H9 (cell line): ENCODE data around the gene ALX4. TPM values are rescaled to one million over a fixed set of nuclear protein-coding genes. Genes with fewer than 3 reads are reported as not detected.
A peak's percentile ranks its signal among the peaks of the same experiment; 100 is the strongest.

ENCODE experiments used
- DNase-seq: peaks from one replicate; pipeline ENCODE4 v3.0.0-alpha.2; 2017
- H2AFZ ChIP-seq: one replicate; pipeline ENCODE4 v1.6.1; 2013; ENCODE audit warnings: mild to moderate bottlenecking, low read length, control low read depth, moderate library complexity
- H2AK5ac ChIP-seq: 2 replicates; pipeline ENCODE4 v1.6.1; 2013; ENCODE audit warnings: low read length, control low read depth, mixed read lengths; ENCODE audit not compliant: insufficient read length
- H2BK120ac ChIP-seq: one replicate; pipeline ENCODE4 v1.6.1; 2013; ENCODE audit warnings: low read depth, mild to moderate bottlenecking, low read length, control low read depth, inconsistent platforms; ENCODE audit not compliant: poor library complexity, severe bottlenecking
- H2BK12ac ChIP-seq: 2 replicates; pipeline ENCODE4 v1.6.1; 2013; ENCODE audit warnings: low read length, control low read depth, mixed read lengths, low read depth; ENCODE audit not compliant: insufficient read length
- H2BK15ac ChIP-seq: 2 replicates; pipeline ENCODE4 v1.6.1; 2013; ENCODE audit warnings: low read depth, low read length, control low read depth
- H2BK20ac ChIP-seq: one replicate; pipeline ENCODE4 v1.6.1; 2013; ENCODE audit warnings: low read depth, mild to moderate bottlenecking, low read length, control low read depth, inconsistent platforms; ENCODE audit not compliant: poor library complexity, severe bottlenecking
- H2BK5ac ChIP-seq: 2 replicates; pipeline ENCODE4 v1.6.1; 2013; ENCODE audit warnings: low read length, control low read depth, mixed read lengths; ENCODE audit not compliant: insufficient read length
- H3K14ac ChIP-seq: 2 replicates; pipeline ENCODE4 v1.6.1; 2013; ENCODE audit warnings: low read length, control low read depth; ENCODE audit not compliant: insufficient read depth
- H3K18ac ChIP-seq: 2 replicates; pipeline ENCODE4 v1.6.1; 2013; ENCODE audit warnings: low read depth, mild to moderate bottlenecking, mixed read lengths, low read length, control low read depth; ENCODE audit not compliant: insufficient read length
- H3K23ac ChIP-seq: 2 replicates; pipeline ENCODE4 v1.6.1; 2013; ENCODE audit warnings: low read length, control low read depth, mixed read lengths, low read depth; ENCODE audit not compliant: insufficient read length
- H3K23me2 ChIP-seq: 2 replicates; pipeline ENCODE4 v1.6.1; 2013; ENCODE audit warnings: low read depth, mild to moderate bottlenecking, mixed read lengths, low read length, control low read depth; ENCODE audit not compliant: insufficient read length, poor library complexity, severe bottlenecking
- H3K27ac ChIP-seq: 2 replicates; pipeline ENCODE4 v1.5.1; 2013; ENCODE audit warnings: low read length, control low read depth, mixed read lengths, low read depth; ENCODE audit not compliant: insufficient read length
- H3K27me3 ChIP-seq: 2 replicates; pipeline ENCODE4 v1.6.1; 2013; ENCODE audit warnings: low read length, control low read depth, inconsistent platforms; ENCODE audit not compliant: insufficient read depth
- H3K4ac ChIP-seq: 2 replicates; pipeline ENCODE4 v1.6.1; 2013; ENCODE audit warnings: low read depth, mild to moderate bottlenecking, control low read depth, inconsistent platforms, low read length, moderate library complexity
- H3K4me1 ChIP-seq: 2 replicates; pipeline ENCODE4 v1.6.1; 2013; ENCODE audit warnings: low read length, control low read depth, inconsistent platforms; ENCODE audit not compliant: insufficient read depth
- H3K4me2 ChIP-seq: 2 replicates; pipeline ENCODE4 v1.6.1; 2013; ENCODE audit warnings: low read length, control low read depth, mixed read lengths; ENCODE audit not compliant: insufficient read length, insufficient read depth
- H3K56ac ChIP-seq: 2 replicates; pipeline ENCODE4 v1.6.1; 2013; ENCODE audit warnings: low read depth, mild to moderate bottlenecking, mixed read lengths, low read length, control low read depth; ENCODE audit not compliant: insufficient read length
- H3K79me1 ChIP-seq: 2 replicates; pipeline ENCODE4 v1.6.1; 2013; ENCODE audit warnings: low read depth, mild to moderate bottlenecking, moderate library complexity, low read length, control low read depth, inconsistent platforms; ENCODE audit not compliant: insufficient read depth, poor library complexity, severe bottlenecking
- H3K79me2 ChIP-seq: 2 replicates; pipeline ENCODE4 v1.6.1; 2013; ENCODE audit warnings: low read length, control low read depth, inconsistent platforms; ENCODE audit not compliant: insufficient read depth
- H3K9ac ChIP-seq: 2 replicates; pipeline ENCODE4 v1.6.1; 2013; ENCODE audit warnings: low read length, control low read depth, mixed read lengths; ENCODE audit not compliant: insufficient read length; ENCODE audit errors: extremely low read depth
- H3K9me3 ChIP-seq: one replicate; pipeline ENCODE4 v1.6.1; 2013; ENCODE audit warnings: low read depth, low read length, inconsistent platforms; ENCODE audit not compliant: control insufficient read depth
- H3T11ph ChIP-seq: one replicate; pipeline ENCODE4 v1.6.1; 2013; ENCODE audit warnings: mild to moderate bottlenecking, low read length, control low read depth, inconsistent platforms
- H4K20me1 ChIP-seq: one replicate; pipeline ENCODE4 v1.6.1; 2013; ENCODE audit not compliant: control insufficient read depth, insufficient read length, insufficient read depth
- H4K5ac ChIP-seq: 2 replicates; pipeline ENCODE4 v1.6.1; 2013; ENCODE audit warnings: low read depth, mild to moderate bottlenecking, mixed read lengths, low read length, control low read depth; ENCODE audit not compliant: insufficient read length
- H4K8ac ChIP-seq: replicated peaks from 2 replicates; pipeline ENCODE4 v1.6.1; 2013; ENCODE audit warnings: low read length, control low read depth, mixed read lengths, low read depth; ENCODE audit not compliant: insufficient read length
- H4K91ac ChIP-seq: 2 replicates; pipeline ENCODE4 v1.6.1; 2013; ENCODE audit warnings: low read depth, mild to moderate bottlenecking, moderate library complexity, mixed read lengths, low read length, control low read depth; ENCODE audit not compliant: insufficient read length
- H3K27ac Mint-ChIP-seq, 3 experiments: 2 replicates in 2 of 3; 3 replicates in 1 of 3; pipeline ENCODE4 v1.8.0; 2020 to 2021; ENCODE audit warnings: mixed read lengths in 3 of 3, mild to moderate bottlenecking in 1 of 3, moderate library complexity in 1 of 3
- H3K27me3 Mint-ChIP-seq: 2 replicates; pipeline ENCODE4 v1.8.0; 2021; ENCODE audit warnings: low read depth, mild to moderate bottlenecking, moderate library complexity, mixed read lengths
- H3K36me3 Mint-ChIP-seq, 3 experiments: 2 replicates in 2 of 3; 3 replicates in 1 of 3; pipeline ENCODE4 v1.8.0; 2020 to 2021; ENCODE audit warnings: low read depth in 3 of 3, mixed read lengths in 3 of 3; ENCODE audit not compliant: insufficient read depth in 1 of 3
- H3K4me1 Mint-ChIP-seq, 2 experiments: 2 replicates each; pipeline ENCODE4 v1.8.0; 2020; ENCODE audit warnings: mixed read lengths in 2 of 2
- H3K4me3 Mint-ChIP-seq, 2 experiments: 2 replicates in 1 of 2; 3 replicates in 1 of 2; pipeline ENCODE4 v1.8.0; 2020 to 2021; ENCODE audit warnings: mild to moderate bottlenecking in 2 of 2, mixed read lengths in 2 of 2, moderate library complexity in 1 of 2
- H3K9me3 Mint-ChIP-seq, 2 experiments: 2 replicates in 1 of 2; 3 replicates in 1 of 2; pipeline ENCODE4 v1.8.0; 2020; ENCODE audit warnings: mild to moderate bottlenecking in 2 of 2, mixed read lengths in 2 of 2, moderate library complexity in 1 of 2
- WGBS: extraction: QIAGEN DNeasy Blood & Tissue Kit; methylation state at CpG from one replicate; pipeline ENCODE4 v1.1.7; 2013; ENCODE audit warnings: missing lambda C conversion rate, low lambda C conversion rate, mixed read lengths; ENCODE audit not compliant: insufficient read length; ENCODE audit errors: extremely low coverage; 5-methylcytosine and 5-hydroxymethylcytosine counted together
- total RNA-seq: library from RNA; stranded (reverse); gene quantifications from 2 replicates; pipeline ENCODE4 v1.2.1, GENCODE V29; 2021
- TF ChIP-seq, protein P1 (sequence below): fragments of 200-600 bp; sonication (generic); conservative IDR thresholded peaks from 3 replicates; pipeline ENCODE4 v1.8.0; 2021; ENCODE audit warnings: antibody characterized with exemption, mild to moderate bottlenecking

Gene ALX4
- total RNA-seq, 1 experiment from 2014 or later, result not detected

DNA sequence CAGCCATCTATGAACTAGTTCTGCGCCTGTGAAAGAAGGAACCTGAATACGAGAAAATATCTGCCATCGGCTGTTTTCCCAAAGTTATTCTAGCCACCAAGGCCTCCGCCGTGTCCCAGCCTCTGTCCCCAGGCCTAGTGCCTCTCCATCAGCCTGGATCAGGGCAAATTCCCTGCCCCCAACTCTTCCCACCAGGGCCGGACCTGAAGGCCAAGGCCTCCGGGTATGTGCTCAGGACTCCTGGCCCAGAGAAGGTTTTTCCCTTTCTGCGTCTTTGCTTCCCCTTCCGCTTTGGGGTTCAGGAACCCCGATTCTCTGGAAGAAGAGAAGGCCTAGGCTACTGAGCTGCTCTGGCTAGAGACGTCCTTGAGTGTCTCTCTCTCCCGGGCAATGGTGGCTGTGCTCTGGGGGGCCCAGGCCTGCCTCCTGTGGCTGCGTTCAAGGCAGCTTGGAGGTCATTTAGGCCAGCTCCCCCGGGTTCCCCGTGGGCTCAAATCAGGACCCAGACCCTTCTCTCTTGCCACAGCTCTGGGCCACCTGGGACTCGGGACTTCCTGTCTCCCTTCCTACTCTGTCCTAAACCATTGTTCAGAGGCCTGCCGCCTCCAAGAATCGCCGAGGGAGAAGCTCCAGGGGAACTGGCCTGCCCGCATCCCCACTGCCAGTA is 1.6 kb downstream of the ALX4 start:
- peaks cover 0 to 15% of the 10 kb centered on the region in 2 experiments; a peak in 3 of 5 replicates for H3K9me3 Mint-ChIP-seq
- Histone ChIP-seq H3K18ac (no peak overlapping the region), H3K79me2 (no peaks in the 10 kb centered on the region), H2BK15ac (no peak overlapping the region), H2BK20ac (no peak overlapping the region), H2BK120ac (no peak overlapping the region), H3K23me2 (peaks cover 13% of the 10 kb centered on the region), H4K8ac (no peak overlapping the region), H3K79me1 (no peaks in the 10 kb centered on the region), H3K27ac (no peak overlapping the region), H3K9ac (no peak overlapping the region), H3K9me3 (no peaks in the 10 kb centered on the region), H4K20me1 (no peaks in the 10 kb centered on the region), H3K4me2 (no peak overlapping the region), H2BK5ac (no peak overlapping the region), H4K91ac (no peak overlapping the region), H3K4me1 (no peaks in the 10 kb centered on the region; the same call in 1 of the 2 replicates), H3K27me3 (peaks cover 96% of the 10 kb centered on the region), H3K23ac (no peak overlapping the region), H2AFZ (no peak overlapping the region), H3K14ac (no peak overlapping the region), H4K5ac (no peak overlapping the region), H3K4ac (no peak overlapping the region), H3T11ph (no peak overlapping the region), H2AK5ac (no peak overlapping the region), H3K56ac (no peak overlapping the region), H2BK12ac (no peak overlapping the region)
- TF ChIP-seq, protein P1, sequence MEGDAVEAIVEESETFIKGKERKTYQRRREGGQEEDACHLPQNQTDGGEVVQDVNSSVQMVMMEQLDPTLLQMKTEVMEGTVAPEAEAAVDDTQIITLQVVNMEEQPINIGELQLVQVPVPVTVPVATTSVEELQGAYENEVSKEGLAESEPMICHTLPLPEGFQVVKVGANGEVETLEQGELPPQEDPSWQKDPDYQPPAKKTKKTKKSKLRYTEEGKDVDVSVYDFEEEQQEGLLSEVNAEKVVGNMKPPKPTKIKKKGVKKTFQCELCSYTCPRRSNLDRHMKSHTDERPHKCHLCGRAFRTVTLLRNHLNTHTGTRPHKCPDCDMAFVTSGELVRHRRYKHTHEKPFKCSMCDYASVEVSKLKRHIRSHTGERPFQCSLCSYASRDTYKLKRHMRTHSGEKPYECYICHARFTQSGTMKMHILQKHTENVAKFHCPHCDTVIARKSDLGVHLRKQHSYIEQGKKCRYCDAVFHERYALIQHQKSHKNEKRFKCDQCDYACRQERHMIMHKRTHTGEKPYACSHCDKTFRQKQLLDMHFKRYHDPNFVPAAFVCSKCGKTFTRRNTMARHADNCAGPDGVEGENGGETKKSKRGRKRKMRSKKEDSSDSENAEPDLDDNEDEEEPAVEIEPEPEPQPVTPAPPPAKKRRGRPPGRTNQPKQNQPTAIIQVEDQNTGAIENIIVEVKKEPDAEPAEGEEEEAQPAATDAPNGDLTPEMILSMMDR, result no peak
- WGBS, result no CpG with 5 or more reads among the region's 20 CpGs
- no peak for DNase-seq
- peak overlapping the region in 1 of 2 experiments; percentile 59; a peak in 3 of 5 replicates for H3K4me3 Mint-ChIP-seq
- H3K27me3 Mint-ChIP-seq, result peaks cover 100% of the 10 kb centered on the region
- no peaks in the 10 kb centered on the region; a peak in 2 of 7 replicates for H3K36me3 Mint-ChIP-seq
- peaks cover 41 to 68% of the 10 kb centered on the region in 2 experiments for H3K4me1 Mint-ChIP-seq
- H3K27ac Mint-ChIP-seq, result no peak overlapping the region
